ENCODE measurements around the gene C1QL1. TPM values are rescaled to one million over a fixed set of nuclear protein-coding genes. Genes with fewer than 3 reads are reported as not detected.

The C1QL1 gene
- total and polyA plus RNA-seq, 2 donors (not counting 3 experiments of a cell fraction or from before 2014, with no cell fraction given) = 0.35 to 0.72 TPM

GRCh38 chr17:44922746-44923470, 45.2 kb downstream of the C1QL1 start:
- Histone ChIP-seq H3K9me1 (replicated peaks; ENCODE audit: control insufficient read depth, extremely low read depth, insufficient read depth, low read length) (no peaks in the 10 kb centered on the region), H4K20me1 (replicated peaks; ENCODE audit: control insufficient read depth, extremely low read depth, insufficient read depth, low read length) (no peaks in the 10 kb centered on the region), H3K36me3 (ENCODE audit: control insufficient read depth in 2 of 2, extremely low read depth in 1 of 2, insufficient read depth in 2 of 2, low read length in 2 of 2) (peaks cover 2 to 9% of the 10 kb centered on the region in 2 experiments), H3K27ac (ENCODE audit: insufficient read depth, low read depth, low read length) (no peak overlapping the region), H3K9me3 (replicated peaks; ENCODE audit: control insufficient read depth, insufficient read depth, low read length) (no peaks in the 10 kb centered on the region), H3K4me3 (replicated peaks in 1 of 3; ENCODE audit: insufficient read depth in 1 of 3, low read depth in 1 of 3, low read length in 3 of 3) (no peak overlapping the region), H3K79me2 (ENCODE audit: control insufficient read depth, insufficient read depth, low read length) (no peaks in the 10 kb centered on the region), H2AFZ (ENCODE audit: low read depth, low read length) (no peak overlapping the region), H3K9ac (replicated peaks; ENCODE audit: extremely low read depth, insufficient read depth, low read length) (no peak overlapping the region), H3K4me2 (ENCODE audit: insufficient read depth, low read length) (no peak overlapping the region), H3K27me3 (ENCODE audit: control insufficient read depth in 2 of 2, insufficient read depth in 2 of 2, low read length in 2 of 2) (peaks cover 0 to 11% of the 10 kb centered on the region in 2 experiments), H3K4me1 (ENCODE audit: control insufficient read depth, extremely low read depth, insufficient read depth, low read length) (no peaks in the 10 kb centered on the region)
- BruUV-seq (replicated peaks) = no TSS peak
- POLR2A ChIA-PET = no interaction called here
- DNase-seq (ENCODE audit: low read depth, low spot score) (no peak), FAIRE-seq (no peak)
- dilution Hi-C loops (cut with MboI; ENCODE audit: extremely low pct_ligation_motif_present, low sequenced_read_pairs) (no loop called here), intact Hi-C loops (cut with micrococcal nuclease) (no loop called here)
- TF ChIP-seq CTCF (IDR thresholded peaks at IDR 0.05; ENCODE audit: extremely low read depth in 1 of 2, insufficient read depth in 1 of 2, low read depth in 1 of 2, low read length in 2 of 2) = no peak
- TF ChIP-seq, protein P1, sequence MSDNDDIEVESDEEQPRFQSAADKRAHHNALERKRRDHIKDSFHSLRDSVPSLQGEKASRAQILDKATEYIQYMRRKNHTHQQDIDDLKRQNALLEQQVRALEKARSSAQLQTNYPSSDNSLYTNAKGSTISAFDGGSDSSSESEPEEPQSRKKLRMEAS (IDR thresholded peaks at IDR 0.05; ENCODE audit: insufficient read depth, insufficient read length) = no peak
- no peak for TF ChIP-seq EZH2 (IDR thresholded peaks at IDR 0.05; ENCODE audit: borderline replicate concordance, low read depth, low read length, severe bottlenecking)
- no peak for TF ChIP-seq GATA2 (IDR thresholded peaks at IDR 0.05; ENCODE audit: insufficient read depth, insufficient read length, low read depth, low read length)
- TF ChIP-seq POLR2A (IDR thresholded peaks at IDR 0.05; ENCODE audit: low read depth, low read length) = no peak
- CTCF ChIA-PET = interaction anchor here (1.2 to 9.9 kb wide), 2 partner anchors 14 to 97 kb away, joined by 3 to 331 read pairs; no protein-coding TSS in a partner anchor
